Prostate gland (tissue), 2 donors: ENCODE data around the gene JDP2.

Source experiments
- CTCF ChIP-seq, 4 experiments: fragments of 200-600 bp in 2 of 4; fragments of 450-650 bp in 2 of 4; sonication (generic) in 2 of 4; IDR thresholded peaks; 1 replicate in 3 of 4; 2 replicates in 1 of 4; pipeline ENCODE4 v1.5.1; 2016 to 2019; ENCODE audit warnings: antibody characterized with exemption in 4 of 4, mild to moderate bottlenecking in 2 of 4, moderate library complexity in 2 of 4
- POLR2A ChIP-seq: fragments of 450-650 bp; IDR thresholded peaks from one replicate; pipeline ENCODE4 v1.6.1; 2016; ENCODE audit warnings: antibody characterized with exemption, mild to moderate bottlenecking
- POLR2AphosphoS5 ChIP-seq: sonication (generic); formaldehyde crosslinking; IDR thresholded peaks from one replicate; pipeline ENCODE4 v1.6.1; 2017; ENCODE audit warnings: antibody characterized with exemption

- no peak for TF ChIP-seq CTCF (IDR thresholded peaks at IDR 0.05)
- no peak for TF ChIP-seq POLR2A
- no peak for TF ChIP-seq POLR2AphosphoS5
Measured at GRCh38 chr14:75442166-75442565, 14.3 kb downstream of the JDP2 start.
